Measurements from ENCODE around the gene DAND5.
"Not testable (repeated sequence)": the region's sequence is repeated elsewhere in the genome, so short reads cannot be mapped to it uniquely, and the experiment has no call there.

Gene DAND5

DNA sequence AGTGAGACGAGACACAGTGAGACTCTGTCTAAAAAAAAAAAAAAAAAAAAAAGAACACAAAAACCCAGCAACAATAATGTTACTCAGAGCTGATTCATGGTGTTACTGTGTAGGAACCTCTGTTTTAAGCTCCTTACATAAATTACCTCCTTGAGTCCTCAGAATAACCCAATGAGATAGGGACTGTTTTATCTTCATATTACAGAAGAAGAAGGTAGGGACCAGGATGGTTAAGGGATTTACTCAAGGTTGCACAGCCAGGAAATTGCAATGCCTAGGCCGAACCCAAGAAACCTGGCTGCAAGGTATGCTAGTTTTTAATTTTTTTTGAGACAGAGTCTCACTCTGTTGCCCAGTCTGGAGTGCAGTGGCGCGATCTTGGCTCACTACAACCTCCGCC is 1.5 kb upstream of the DAND5 start:
- no peak for DNase-seq (ENCODE audit: low read depth, low spot score)
- no peak overlapping the region for H3K4me3 ChIP-seq (ENCODE audit: low read depth, low read length)
- in situ Hi-C loops (cut with HindIII; ENCODE audit: low sequenced_read_pairs): no loop called here
- no peak for TF ChIP-seq CTCF (IDR thresholded peaks at IDR 0.05; ENCODE audit: low read depth, low read length)

- TF ChIP-seq CTCF (IDR thresholded peaks at IDR 0.05; ENCODE audit: low read depth, low read length): no peak
- no peak overlapping the region for H3K4me3 ChIP-seq (ENCODE audit: low read depth, low read length)
- DNase-seq (ENCODE audit: low read depth, low spot score): no peak
- in situ Hi-C loops (cut with HindIII; ENCODE audit: low sequenced_read_pairs): no loop called here
Observed at GRCh38 chr19:12970070-12970820, 869 bp downstream of the DAND5 start.

- no peak for DNase-seq (ENCODE audit: low read depth, low spot score)
- in situ Hi-C loops (cut with HindIII; ENCODE audit: low sequenced_read_pairs): no loop called here
- no peak overlapping the region for H3K4me3 ChIP-seq (ENCODE audit: low read depth, low read length)
- TF ChIP-seq CTCF (IDR thresholded peaks at IDR 0.05; ENCODE audit: low read depth, low read length): no peak
Observed at GRCh38 chr19:12973236-12973635, 3.9 kb downstream of the DAND5 start.

GRCh38 chr19:12974301-12975220 is 5.2 kb downstream of the DAND5 start:
- H3K4me3 ChIP-seq (ENCODE audit: low read depth, low read length): no peak overlapping the region
- in situ Hi-C loops (cut with HindIII; ENCODE audit: low sequenced_read_pairs): no loop called here
- no peak for TF ChIP-seq CTCF (IDR thresholded peaks at IDR 0.05; ENCODE audit: low read depth, low read length)
- no peak for DNase-seq (ENCODE audit: low read depth, low spot score)

DNA sequence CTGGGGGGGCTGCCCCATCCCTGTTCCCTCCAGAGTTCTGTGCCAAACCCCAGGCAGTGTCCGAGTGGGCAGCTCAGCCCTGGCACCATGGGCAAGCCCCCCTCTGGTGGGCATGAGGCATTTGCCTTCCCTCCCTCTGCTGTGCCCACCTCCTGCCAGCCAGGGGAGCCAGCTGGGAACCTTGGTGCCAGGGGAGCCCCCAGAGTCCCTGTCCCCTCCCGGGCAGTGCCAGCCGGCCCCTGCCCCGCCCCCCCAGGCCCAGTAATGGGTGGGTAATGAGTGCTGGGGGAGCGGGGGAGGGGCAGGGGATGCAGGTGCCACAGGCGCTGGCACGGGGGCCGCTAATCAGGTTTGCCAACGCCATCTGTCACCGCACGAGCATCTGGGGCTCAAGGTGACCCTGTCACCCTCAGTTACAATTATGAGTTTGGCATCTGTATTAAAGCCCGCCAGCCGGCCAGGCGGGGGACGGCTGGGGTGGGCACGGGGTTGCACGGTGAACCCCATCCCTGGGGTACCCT is 5.9 kb downstream of the DAND5 start:
- in situ Hi-C loops (cut with HindIII; ENCODE audit: low sequenced_read_pairs): no loop called here

DNA sequence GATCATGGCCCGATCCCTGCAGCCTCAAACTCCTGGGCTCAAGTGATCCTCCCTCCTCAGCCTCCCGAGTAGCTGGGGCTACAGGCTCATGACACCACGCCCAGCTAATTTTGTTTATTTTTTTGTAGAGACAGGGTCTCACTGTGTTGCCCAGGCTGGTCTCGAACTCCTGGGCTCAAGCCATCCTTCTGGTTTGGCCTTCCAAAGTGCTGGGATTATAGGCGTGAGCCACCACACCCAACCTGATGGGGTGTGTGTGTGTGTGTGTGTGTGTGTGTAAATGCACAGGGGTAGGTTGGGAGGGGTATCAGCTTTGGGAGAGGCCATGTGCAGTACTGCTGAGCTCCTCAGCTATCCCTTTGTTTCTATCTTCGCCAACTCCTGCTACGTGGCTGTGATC is 6.7 kb downstream of the DAND5 start:
- H3K4me3 ChIP-seq (ENCODE audit: low read depth, low read length); in situ Hi-C loops (cut with HindIII; ENCODE audit: low sequenced_read_pairs): not testable (repeated sequence)

More for the DNA sequence above, 5.9 kb downstream of the DAND5 start:
- DNase-seq (ENCODE audit: low read depth, low spot score): no peak
- no peak for TF ChIP-seq CTCF (IDR thresholded peaks at IDR 0.05; ENCODE audit: low read depth, low read length)
- H3K4me3 ChIP-seq (ENCODE audit: low read depth, low read length): no peak overlapping the region

DNA sequence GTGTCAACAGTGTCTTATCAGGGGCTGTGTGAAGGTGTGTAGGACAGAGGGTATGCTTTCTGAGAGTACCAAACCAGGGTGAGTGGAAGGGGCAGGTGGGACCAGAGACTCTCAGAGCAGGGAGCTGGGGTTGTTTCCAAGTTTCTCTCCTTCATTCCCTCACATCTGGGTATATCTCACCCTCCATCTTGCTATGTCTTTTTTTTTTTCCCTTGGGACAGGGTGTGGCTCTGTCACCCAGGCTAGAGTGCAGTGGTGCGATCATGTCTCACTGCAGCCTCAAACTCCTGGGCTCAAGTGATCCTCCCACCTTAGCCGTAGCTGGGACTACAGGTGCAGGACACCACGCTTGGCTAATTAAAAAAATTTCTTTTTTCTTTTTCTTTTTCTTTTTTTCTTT is 10.6 kb downstream of the DAND5 start:
- no peak for DNase-seq (ENCODE audit: low read depth, low spot score)
- TF ChIP-seq CTCF (IDR thresholded peaks at IDR 0.05; ENCODE audit: low read depth, low read length): no peak
- no peak overlapping the region for H3K4me3 ChIP-seq (ENCODE audit: low read depth, low read length)
- in situ Hi-C loops (cut with HindIII; ENCODE audit: low sequenced_read_pairs): no loop called here

More for the DNA sequence above, 6.7 kb downstream of the DAND5 start:
- not testable (repeated sequence) for DNase-seq (ENCODE audit: low read depth, low spot score)

All from astrocyte of the spinal cord (primary cell).